GM21786 (cell line): ENCODE measurements around the gene TSPAN5.

Experiments
- ATAC-seq: cut with Tn5 transposase; IDR thresholded peaks from one replicate; pipeline ENCODE4 v1.9.1; 2021; ENCODE audit not compliant: unreplicated experiment

Gene TSPAN5

DNA sequence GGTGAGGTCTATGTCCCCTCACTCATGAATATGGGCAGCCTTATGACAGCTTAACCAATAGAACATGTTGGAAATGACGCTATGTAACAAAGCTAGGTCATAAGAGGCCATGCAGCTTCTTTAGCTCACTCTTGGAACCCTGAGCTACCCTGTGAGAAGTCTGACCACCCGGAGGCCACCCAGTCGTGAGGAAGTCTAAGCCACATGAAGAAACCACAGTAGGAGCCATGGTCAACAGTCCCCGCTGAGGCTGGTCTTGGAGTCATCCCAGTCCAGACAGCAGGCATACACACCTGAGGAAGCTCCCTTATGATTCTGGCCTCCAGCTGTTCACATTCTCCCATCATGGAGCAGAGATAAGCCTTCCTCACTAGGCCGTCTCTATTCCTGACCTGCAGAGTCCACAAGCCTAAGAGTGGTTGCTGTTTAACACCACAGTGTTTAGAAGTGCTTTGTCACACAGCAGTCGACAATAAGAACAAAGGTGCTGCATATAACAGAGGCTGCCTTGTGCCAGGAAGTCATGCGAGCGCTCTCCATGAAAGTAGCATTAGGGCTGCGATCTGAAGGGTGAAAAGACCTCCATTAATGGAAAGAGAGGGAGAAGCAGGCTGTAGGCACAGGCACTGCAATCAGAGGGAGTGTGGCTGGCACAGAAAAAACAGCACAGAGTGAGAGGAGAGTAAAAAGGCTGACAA is 38.2 kb downstream of the TSPAN5 start:
- ATAC-seq = no peak

DNA sequence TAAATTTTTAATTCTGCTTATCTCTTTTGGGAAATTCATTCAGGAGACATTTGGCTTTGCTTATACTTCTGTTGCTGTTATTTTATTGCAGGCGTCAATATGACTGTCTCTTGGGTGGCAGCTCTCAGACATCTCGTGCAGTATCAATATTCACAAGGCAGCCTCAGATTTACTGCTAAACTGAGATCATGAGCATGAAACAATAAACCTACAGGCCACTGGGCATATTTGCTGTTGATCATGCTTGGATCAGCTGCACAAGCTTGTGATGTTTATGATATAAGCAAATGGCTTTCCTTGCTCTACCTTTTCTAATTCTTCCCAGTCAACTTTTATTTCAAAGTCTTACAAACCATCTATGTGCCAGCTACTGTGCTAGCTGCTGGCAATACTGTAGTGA is 39.2 kb downstream of the TSPAN5 start:
- ATAC-seq = no peak

- no peak for ATAC-seq
Observed at GRCh38 chr4:98618680-98619079, 39.7 kb downstream of the TSPAN5 start.

DNA sequence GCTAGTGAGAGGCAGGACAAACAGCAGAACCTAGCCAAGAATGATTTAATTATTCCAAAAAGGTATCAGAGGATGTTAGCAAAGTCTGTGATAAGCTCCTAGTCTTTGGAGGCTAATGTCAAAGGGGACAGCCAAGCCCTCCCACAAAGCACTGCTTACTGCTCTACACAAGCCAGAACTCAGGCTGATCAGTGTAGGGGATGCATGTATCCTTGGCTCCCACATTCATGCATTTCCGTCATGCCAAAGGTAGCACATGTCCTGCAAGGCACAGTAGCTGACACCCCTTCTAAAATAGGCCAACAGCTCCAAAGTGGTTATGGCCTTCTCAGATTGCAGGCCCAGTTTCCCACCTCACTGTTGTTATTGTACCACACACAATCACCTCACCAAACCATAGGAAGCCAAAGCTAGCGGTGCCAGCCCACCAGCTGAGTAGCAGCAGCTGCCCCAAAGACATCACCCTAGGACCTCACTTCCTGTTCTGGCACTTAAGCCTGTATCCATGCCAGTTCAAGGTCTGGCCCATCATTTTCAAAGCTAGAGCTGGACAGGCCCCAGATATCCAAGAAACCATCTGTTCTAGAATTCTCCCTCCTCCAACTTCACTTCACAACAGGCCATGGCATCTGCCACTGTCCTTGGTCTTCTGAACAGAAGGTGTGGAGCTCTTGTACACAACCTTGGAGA is 40.9 kb downstream of the TSPAN5 start:
- ATAC-seq = no peak

GRCh38 chr4:98615991-98616390 is 42.4 kb downstream of the TSPAN5 start:
- ATAC-seq = no peak

- ATAC-seq = no peak
Observed at GRCh38 chr4:98614662-98615061, 43.7 kb downstream of the TSPAN5 start.

GRCh38 chr4:98614094-98614493 is 44.3 kb downstream of the TSPAN5 start:
- ATAC-seq = no peak

- ATAC-seq = no peak
Observed at GRCh38 chr4:98613453-98614075, 44.8 kb downstream of the TSPAN5 start.

GRCh38 chr4:98612318-98613250 is 45.8 kb downstream of the TSPAN5 start:
- peak; percentile 41 for ATAC-seq

- no peak for ATAC-seq
Observed at GRCh38 chr4:98611677-98612317, 46.6 kb downstream of the TSPAN5 start.

- no peak for ATAC-seq
Observed at GRCh38 chr4:98610926-98611676, 47.3 kb downstream of the TSPAN5 start.

- ATAC-seq = no peak
Observed at GRCh38 chr4:98610431-98610830, 48.0 kb downstream of the TSPAN5 start.

GRCh38 chr4:98609934-98610333 is 48.5 kb downstream of the TSPAN5 start:
- no peak for ATAC-seq

DNA sequence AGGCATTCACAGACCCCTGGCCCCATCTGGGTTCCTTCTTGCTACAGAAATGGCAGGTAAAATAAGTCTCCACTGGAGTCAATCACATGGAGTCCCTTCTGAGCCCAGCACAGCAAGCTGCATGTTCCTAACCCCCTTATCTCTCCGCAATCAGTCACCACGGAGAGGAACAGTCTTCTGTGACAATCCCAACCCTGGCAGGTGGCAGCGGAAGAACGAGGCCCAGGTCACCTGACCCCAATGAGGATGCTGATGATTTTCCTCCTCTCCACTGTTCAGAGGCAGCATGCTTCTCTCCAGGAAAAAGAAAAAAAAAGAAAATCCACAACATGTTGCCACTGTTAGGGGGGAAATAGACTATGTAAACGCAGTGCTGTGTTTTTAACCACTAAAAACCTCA is 50.1 kb downstream of the TSPAN5 start:
- ATAC-seq = no peak

- no peak for ATAC-seq
Observed at GRCh38 chr4:98606894-98607293, 51.5 kb downstream of the TSPAN5 start.

DNA sequence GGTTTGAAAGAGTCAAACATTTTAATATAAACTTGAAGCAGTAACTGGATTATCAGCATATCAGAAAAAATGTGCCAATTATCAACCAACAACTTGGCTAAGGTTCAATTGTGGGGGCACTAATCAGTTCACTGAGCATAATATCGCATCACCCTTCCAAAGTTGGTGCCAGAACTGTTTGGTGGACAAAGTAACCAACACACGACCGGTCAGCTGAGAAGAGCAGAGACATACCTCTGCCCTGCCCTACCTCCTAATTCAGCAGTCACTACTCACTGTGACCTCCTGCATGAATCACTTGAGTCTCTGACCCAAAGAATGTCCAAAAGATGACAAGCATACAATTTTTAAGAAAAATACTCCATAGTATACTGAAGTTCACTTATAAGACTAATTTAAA is 53.2 kb downstream of the TSPAN5 start:
- no peak for ATAC-seq

DNA sequence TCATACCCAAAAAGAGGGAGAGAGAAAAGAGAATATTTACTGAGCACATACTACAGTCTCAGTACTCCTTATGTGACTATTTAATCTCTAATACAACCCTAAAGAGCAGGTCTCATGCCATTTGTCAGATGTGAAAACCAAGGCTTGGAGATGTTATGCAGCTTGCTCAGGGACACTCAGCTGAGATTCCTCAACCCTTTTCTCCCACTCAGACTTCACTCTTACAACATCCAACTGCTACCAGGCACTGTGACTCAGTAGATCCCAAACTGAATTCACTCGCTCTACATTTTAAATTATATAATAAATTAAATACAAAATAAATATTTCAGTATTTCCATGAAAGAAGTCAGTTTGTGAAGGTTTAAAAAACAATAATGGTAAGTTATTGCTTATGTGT is 53.7 kb downstream of the TSPAN5 start:
- ATAC-seq = no peak

DNA sequence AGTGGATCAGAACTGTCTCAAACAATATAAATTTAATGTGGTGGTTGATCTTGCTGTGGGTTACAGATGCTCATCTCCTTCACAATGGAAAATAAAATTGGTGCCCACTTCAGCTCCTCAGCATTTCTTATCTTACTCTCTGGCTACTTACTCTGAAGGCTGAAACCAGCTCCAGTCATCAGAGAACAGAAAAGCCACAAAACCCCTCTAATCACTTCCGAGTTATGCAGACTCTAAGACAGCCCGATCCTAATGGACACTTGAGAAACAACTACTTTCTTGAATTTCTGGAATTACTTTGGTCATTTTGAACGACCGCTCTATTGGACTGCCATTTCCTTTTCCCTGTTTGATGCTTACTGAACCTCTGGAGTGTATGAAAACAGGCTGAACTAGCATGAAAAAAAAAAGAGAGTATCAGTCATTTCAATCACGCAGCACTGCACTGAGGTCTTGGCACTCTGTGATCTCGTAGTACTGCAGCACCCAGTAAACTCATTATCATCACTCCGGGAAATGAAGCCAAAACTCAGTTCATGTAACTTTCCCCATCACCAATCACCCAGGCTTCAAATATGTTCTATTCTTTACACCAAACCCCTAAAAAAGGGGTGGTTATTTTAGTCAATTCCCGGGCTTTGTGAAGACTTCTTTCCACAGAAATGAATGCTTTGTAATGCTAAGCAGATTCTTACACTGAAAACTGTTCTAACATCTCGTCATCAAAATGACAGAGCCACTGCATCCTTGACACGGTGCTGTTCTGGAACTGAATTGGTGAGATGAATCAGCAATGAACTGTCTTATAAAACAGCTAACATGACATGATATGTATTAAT is 54.5 kb downstream of the TSPAN5 start:
- no peak for ATAC-seq

DNA sequence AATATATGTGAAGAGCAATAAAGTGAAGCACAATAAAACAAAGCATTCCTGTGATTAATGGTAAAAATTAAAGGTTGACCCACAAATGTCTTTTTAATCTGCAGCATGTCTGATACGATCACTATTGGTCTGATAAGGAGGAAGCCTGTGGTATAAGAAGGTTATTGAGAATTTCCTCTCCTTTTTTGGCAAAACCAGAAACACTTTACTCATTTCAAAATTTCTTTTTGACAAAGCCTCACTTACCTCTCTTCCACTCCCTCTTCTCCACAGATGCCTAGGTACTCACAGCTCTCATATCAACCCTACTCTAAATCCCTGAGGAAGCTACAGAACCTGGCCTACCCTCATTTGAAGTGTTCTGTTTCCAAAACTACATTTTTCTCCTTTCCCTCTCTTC is 56.1 kb downstream of the TSPAN5 start:
- no peak for ATAC-seq
